Embryonic facial prominence (tissue), 1 donor: ENCODE results near the gene CFAP97D1.
"Not testable (repeated sequence)": the region's sequence is repeated elsewhere in the genome, so short reads cannot be mapped to it uniquely, and the experiment has no call there.

ENCODE experiments used
- DNase-seq: peaks from one replicate; pipeline ENCODE4 v3.0.0-alpha.2; 2016; ENCODE audit errors: extremely low spot score

The CFAP97D1 gene

DNA sequence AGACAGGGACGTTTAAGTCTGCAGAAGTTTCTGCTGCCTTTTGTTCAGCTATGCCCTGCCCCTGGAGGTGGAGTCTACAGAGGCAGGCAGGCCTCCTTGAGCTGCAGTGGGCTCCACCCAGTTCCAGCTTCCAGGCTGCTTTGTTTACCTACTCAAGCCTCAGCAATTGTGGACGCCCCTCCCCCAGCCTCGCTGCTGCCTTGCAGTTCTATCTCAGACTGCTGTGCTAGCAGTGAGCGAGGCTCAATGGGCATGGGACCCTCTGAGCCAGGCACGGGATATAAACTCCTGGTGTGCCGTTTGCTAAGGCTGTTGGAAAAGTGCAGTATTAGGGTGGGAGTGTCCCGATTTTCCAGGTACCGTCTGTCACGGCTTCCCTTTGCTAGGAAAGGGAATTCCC is 17.8 kb downstream of the CFAP97D1 start:
- DNase-seq = not testable (repeated sequence)

DNA sequence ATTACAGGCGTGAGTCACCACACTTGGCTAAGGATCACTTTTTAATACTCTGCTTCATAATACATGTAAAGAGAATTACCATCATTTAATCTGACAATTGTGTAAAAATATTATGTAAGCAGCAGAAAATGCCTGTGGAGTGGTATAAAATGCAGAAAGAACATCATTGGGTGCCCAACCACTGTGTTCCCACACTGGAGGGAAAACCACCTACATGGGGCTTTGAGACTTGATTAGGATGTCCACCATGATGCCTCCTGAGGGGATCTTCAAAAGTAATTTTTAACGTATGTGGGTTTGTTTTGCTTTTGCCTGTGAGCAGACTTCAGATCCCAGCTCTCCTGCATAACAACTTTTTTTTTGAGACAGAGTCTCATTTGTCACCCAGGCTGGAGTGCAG is 18.8 kb downstream of the CFAP97D1 start:
- DNase-seq = no peak

DNA sequence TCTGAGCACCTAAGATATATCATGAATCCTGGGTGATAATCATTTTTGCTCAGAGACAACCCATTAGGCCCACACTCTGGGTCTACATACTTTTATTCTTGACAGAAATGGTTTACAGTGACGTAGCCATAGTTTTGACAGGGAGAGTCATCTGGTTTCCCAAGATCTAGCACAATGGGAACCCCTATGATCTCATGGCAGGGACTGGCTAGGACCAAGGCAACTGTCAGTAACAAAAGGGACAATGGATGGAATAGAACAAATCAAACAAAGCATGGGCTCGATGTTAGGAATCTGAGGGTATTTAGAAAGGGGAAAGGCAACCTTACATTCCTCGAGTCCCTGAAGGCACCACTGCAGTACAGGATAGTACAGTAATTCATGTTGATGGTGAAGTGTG is 20.5 kb downstream of the CFAP97D1 start:
- DNase-seq = no peak

DNA sequence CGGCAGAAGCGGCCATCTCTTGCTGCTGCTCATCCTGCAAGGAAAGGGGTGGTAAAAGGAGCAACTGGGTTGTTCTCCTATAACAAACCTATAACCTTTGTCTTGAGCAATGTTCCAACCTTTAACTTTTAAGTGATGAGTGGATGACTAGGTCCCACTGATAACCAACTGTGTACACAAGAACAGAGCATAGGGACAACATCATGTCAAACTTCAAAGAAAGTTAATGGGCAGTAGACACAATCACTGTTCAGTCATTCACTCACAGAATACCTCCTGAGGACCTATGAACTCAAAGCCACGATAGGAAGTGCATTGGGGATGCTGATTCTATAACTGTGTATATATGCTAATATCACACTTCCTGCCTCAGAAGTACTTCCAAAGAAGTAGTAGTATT is 21.6 kb downstream of the CFAP97D1 start:
- DNase-seq = no peak

DNA sequence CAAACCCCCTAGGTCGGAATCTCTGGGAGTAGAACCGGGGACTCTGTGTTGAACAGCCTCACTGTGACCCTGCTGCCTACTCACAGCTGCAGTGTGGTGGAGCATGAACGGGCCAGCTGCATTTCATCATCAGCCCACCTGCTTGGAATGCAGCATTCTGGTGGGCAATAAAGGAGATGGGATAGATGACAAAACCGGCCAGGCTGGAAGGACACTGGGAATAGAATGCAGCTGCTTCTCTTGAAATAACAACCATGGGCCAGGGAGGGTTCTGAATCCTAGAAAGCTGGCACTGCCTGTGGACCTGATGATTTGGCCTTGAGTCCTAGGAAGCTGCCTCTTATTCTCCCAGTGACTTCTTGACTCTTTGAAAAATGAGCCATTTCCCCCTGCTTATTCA is 23.5 kb downstream of the CFAP97D1 start:
- no peak for DNase-seq

DNA sequence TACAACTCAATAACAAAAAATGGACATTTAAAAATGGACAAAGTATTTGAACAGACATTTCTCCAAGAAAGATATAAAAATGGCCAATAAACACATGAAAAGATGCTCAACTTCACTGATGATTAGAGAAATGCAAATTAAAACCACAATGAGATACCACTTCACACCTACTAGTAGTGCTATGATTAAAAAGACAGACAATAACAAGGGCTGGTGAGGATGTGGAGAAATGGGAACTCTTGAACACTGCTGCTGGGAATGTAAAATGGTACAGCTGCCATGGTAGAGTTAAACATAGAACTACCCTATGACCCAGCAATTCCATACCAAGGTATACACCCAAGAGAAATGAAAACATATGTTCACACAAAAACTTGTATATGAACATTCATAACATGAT is 24.9 kb downstream of the CFAP97D1 start:
- DNase-seq = no peak

DNA sequence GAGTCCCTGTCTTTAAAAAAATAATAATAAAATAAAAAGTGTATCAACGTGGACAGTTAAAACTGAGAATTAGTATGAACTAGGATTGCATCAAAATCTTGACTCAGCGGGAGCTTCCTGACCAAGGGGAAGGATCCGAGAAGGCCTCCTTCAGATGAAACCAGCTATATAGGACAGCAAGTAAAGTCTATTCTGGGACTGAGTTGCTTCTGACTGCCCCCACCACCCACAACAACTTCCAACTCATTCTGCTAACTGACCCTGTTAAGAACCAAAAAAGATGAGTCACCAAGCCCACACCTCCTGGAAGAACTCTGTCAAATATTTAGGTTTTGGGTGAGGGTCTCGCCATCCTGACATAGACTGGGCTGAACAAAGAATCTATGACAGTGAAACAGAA is 27.8 kb downstream of the CFAP97D1 start:
- DNase-seq = no peak

DNA sequence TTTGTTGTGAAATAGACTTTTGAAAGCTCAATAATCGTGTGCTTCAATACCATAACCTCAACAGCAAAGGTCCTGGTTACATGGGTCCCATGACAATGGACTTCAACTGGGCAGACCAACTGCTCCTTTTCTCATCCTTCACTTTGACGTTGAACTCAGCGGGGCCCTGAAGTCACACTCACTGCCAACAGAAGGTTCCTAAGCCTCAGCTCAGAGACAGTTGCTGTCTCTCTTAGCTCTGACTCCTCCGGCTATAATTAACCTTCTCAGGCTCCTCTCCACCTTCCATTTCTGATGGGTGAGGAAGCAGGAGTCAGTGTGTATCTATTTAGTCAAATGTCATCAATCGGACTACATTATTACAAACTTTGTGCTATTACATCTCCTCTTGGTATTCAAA is 28.9 kb downstream of the CFAP97D1 start:
- DNase-seq = no peak

DNA sequence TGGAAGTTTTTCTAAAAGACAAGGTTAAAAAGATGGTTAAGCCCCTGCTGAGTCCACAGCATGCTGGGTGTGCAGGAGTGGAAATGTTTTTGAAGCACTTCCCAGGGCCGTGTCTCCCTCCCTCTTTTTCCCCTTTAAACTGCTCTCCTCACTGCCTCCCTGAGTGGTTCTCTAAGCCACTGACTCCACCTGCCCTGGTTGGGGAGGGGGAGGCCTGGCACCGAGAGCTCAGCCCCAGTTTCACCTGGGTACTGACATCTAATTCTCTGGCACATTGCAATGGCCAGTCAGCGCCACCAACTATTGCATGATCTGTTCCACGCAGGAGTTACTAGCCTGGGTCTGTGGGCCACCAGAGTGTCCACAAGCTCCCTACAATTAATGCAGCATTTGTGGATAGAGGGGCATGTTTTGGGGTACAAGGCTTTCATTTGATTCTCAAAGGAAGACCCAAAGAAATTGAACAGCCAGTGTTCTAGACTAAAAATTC is 30.0 kb downstream of the CFAP97D1 start:
- no peak for DNase-seq

DNA sequence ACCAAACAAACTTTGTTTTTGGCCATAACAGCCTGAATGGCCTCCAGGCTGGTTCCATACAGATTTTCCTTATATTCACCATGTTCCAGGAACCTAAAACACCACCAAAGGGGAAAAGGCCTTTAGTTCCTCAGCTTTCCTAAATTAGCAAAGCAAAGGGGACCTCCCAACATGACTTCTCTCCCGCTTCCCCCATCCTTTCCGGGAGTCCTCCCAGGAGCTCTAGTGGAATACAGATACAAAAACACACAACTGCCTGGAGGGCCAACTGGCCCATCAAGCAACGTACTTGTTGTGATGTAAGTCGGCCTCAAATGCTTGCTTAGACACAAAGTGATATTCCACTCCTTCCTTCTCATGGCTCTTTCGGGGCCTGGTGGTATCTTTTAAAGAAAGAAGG is 30.6 kb downstream of the CFAP97D1 start:
- DNase-seq = no peak

DNA sequence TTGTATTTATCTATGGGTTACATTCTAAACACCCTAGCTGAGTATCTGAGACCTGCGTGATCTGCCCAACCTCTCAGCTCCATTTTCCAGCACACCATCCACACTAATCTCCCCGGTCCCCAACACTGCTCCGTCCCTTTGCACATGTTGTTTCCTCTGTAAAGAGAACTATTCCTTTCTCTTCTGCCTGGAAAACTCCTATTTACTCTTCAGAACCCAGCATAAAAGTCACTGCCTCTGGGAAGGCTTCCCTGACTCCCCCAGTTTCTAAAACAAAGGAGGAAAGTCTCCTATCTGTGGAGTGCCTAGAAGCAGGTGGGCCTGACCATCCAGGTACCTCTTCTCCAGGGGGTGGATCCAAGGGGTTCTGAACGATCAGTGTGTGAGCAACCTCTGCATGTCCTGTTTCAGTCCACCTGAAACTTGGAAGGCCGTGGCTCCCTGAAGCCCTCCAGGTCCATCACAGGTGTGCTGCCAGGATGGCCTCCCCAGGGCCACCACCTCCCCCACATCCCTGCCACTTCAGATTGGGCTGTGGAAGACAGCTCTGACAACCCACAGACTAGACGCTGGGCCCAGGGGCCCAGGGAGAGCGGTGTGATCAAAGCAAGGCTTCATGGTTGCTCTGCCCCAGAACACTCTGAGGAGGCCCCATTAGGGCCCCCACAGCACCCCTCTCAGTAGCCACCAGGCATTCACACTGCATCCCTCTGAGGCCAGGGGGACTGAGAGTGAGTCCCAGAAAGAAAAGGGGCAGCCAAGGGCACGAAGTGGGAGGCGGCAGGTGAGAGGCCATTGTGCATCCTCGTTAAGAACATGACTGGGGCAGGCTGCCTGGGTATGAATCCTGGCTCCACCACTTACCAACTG is 32.4 kb downstream of the CFAP97D1 start:
- no peak for DNase-seq

DNA sequence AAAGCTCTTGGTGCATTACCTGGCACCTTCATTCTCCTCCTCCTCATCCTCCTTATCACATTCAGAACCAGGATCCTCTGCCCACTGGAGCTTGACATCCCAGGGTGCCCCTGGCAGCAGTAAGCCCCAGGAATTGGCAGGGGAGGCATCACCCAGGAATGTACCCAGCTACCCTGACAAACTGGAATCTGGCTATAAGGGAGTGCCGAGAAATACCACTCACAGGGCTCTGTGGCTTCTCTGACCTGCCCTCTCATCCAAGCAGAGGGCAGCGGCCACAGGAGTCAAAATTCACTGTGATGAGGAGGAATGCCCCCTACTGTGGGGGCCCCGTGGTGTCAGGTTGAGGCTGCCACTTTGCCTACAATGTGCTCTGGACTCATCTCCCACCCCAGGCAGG is 33.2 kb downstream of the CFAP97D1 start:
- DNase-seq = no peak

DNA sequence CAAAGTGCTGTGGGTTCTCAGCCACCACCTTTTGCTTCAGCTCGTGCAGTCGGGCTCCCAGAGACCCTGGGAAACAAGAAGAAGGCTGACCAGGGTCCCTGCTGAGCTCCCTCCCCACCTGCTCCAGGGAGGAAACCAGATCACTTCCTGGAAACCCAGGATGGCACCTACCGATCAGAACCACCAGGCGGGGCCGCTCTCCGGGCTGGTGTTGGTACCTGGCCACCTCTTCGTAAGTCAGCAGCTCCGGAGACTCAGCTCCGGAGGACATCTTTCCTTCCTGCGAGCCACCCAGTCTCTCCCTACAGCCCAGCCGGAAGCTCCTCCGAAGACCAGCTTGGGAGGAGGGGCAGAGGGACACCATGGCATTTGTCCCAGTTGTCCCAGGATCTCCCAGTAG is 33.8 kb downstream of the CFAP97D1 start:
- DNase-seq = no peak

DNA sequence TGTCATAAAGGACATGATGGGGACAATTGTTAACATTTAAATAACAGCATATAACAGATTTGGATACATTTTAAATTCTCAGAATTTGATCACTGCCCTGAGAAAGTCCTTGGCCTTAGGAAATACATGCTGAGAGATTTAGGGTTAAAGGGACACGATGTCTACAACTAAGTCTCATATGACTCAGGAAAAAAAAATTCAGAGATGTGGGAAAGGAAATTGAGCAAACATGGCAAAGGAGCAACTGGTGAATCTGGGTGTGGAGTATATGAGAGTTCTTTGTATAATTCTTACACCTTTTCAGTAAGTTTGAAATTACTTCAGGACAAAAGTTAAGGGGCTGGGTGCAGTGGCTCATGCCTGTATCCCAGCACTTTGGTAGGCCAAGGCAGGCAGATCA is 34.5 kb downstream of the CFAP97D1 start:
- DNase-seq = no peak

DNA sequence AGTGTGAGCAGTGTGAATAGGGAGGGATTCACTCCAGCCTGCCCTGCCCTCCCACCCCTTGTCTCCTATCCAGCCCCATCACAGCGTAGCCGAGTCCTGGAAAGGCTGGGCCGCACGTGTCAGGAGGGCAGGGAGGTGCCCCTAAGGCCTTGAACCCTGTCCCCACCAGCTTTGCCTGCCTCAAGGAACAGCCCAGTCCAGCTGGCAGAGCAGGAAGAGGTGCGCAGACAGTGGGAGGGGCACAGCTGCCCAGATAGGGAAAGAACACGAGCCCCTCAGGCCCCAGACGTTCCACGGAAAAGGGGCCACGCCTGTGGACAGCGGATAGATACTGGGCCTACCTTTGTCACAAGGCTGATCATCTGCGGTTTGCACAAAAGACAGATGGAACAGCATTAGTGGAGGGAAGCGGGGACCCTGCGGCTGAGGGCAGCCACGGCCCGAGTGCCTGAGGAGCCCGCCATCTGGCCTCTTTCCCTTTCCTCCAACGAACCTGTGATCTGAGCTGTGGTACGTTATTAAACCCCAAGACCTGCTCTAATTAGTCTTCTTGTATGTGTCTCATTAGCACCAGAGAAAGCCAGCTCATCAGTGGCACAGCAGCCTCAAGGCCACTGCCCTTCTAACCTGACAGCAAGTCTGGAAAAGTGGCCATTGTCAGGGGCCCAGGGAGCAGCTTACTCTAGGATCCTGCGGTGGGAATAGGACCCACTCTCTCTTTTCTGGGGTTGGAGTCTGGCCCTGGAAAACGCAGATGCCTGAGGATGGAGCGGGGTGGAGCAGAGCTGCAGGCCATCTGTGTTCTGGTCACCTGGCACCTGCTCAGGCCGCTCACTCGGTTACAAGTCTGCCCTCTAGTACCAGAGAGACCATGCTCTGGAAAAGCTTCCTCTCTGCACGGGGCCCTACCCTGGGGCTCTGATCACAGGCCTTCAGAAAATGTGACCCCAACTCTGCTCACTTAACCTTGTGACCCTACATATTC is 36.4 kb downstream of the CFAP97D1 start:
- no peak for DNase-seq

DNA sequence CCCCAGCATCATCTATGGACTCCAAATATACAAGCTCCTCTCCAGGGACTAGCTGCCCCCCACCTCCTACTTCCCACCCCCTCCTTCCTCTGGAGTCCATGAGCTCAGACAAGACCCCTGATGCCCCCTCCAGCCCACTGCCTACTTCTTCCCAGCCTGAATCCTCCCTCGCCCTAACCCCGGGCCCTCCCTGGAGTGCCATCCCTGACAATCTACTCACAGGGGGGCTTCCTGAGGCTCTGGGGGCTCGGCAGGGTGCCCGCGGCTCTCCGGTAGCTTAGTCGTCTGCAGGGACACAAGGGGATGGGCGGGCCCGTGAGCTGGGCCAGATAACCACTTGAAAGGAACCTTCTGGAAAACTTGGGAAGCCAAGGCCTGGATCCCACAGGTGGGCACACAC is 37.6 kb downstream of the CFAP97D1 start:
- no peak for DNase-seq

DNA sequence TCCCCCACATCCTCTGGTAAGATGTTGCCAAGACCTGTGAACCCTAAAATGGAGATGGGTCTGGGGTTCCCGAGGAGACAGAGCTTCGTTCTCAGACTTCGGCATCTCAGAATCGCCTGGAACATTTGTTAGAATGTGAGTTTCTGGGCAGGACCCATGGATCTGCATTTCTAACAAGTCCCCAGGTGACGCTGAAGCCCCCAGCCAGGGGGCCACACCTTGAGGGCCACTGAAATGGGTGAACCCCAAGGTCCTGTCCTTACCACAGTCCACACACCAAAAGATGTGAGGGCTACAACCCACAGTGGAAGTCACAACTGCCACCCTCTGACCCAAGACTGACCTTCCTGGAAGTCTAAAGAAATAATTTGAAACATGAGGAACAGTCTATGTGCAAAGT is 38.7 kb downstream of the CFAP97D1 start:
- no peak for DNase-seq

DNA sequence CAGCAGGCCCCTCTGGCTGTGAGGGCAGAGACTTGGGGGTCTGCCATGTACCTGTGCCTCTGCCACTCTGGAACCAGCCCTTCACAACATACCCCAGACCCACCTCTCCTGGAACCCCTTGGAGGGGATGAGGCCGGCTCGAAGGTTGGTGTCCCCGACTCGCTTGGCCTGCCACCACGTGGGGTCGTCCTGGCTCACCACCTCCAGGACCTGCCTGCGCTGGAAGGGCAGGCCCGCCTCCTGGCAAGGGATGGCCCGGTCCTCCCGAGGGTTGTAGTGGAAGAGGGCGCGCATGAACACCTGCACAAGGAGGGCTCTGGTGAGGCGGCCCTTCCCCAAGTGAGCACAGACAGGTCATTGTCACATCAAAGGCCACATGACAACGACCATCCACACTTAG is 40.5 kb downstream of the CFAP97D1 start:
- no peak for DNase-seq

DNA sequence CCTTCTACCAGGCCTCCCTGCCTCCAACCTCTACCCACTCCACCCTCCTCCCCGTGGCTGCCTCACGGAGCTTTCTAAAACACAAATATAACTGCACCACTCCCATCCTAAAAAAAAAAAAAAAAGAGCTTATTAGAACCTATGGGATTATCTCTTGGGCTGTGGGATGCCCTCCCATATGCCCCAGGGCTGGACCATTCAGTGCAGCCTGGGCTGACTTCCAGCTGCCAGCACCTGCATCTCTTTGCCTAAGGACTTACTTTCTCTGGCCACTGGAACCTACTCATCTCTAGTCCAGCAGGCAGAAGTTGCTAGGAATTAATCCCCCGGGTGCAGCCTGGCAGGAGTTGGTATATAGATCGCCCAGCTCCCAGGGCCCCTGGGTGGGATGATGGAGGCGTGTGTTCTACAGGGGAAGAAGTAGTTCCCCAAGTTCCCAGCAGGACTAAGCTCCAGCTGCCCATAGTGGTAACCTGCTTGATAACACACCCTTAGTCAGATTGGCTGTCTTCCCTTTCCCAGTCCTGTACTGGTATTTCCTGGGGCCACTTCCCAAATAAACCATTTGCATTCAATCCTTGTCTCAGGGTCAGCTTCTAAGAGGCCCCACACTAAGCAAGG is 42.4 kb downstream of the CFAP97D1 start:
- no peak for DNase-seq

DNA sequence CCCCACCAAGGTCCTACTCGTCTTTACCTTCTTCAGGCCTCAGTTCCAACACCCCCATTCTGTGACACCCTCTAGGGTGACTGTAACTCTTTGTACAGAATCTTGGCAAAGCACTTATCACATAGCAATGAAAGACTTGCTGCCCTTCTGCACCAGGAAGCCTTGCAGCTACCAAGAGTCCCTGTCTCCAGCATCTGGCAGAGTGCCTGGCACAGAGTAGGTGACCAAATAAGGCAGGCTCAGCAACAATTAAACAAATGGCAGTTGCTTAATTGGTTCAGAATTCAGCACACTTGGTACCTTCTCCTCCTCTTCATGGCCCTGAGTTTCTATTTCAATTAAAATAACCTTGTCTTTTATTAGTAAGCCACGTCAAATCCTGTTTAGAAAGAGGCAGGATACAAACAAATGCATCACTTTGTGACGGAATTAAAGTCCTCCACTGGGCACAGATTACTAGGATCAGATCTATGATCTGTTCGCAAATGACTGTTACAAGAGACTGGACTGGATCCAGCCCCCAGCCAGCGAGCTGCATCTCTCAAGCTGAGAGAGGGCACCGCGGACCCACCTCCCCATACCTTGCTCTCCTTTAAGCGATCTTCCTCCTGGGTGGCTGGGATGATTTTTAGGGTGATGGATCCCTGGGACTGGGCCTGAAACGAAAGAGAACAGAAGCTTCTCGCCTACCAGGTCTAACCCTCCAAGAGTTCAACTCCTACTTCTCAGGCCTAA is 43.3 kb downstream of the CFAP97D1 start:
- no peak for DNase-seq

DNA sequence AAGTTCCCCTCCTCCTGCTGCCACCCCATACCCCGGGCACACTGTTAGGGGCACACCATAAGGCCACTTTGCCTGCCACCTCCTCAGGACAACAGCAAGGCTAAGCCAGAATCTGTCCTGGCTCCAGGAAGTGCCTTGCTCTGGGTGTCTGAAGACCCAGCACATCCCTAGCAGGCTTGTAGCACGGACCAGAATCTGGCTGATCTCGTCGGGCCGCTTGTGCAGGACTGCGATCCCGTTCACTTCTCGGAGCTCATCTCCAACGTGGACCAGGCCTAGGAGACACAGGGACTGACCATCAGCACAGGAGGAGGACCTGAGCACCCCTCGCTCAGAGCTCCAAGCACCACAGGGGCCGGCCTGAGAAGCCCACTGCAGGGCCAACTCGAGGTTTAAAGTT is 45.3 kb downstream of the CFAP97D1 start:
- no peak for DNase-seq
